ENCODE results near the gene MRPL39.
A peak's percentile ranks its signal among the peaks of the same experiment; 100 is the strongest.
"Not testable (repeated sequence)": the region's sequence is repeated elsewhere in the genome, so short reads cannot be mapped to it uniquely, and the experiment has no call there.

The MRPL39 gene

DNA sequence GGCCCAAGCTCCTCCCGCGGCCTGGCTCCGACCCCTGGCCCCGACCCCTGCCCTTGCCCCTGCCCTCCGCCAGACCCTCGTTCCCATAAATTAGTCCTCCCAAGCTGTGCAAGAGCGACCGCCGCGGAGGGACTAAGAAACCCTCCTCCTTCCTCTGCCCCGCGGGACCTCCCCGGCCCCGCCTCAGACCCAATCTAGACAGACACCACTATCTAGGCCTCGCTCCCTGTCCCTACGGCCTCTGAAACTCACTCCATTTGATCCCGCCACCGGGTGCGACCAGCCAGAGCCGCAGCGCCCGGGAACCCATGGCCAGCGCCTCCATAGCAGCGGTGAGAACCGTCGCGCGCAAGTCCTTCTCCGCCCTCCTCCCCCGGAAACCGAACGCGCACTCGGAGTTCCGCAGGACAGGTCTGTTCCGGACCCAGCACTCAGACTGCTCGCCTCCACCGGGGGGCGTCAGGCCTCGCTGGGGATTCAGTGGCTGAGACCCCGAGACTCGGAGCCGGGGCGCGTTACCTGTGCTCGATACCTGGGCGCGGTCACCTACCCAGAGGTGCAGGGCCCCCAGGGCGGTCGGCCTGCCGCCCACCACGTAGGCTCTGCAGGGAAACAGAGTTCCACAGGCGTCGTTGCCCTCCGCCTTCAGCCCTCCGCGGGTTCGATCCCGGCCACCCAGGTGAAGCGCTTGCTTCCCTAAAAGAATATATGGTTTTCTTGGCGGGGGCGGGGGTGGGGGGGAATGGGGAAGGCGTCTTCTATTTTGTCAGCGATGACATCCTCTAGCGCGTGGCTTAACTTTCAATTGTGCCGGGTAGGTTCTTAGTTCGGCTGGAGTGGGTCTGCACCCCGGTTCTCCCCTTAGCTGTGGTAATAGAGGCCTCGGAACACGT lies at the start of gene MRPL39:
Gene MRPL39 (minus strand): TSS at position 331 of the 893 bp plus-strand sequence. CDS start 6 bp downstream, at position 325.
- DNase-seq (ENCODE audit: low read depth in 3 of 3) = peak; percentile 73 to 77 (median 75)

DNA sequence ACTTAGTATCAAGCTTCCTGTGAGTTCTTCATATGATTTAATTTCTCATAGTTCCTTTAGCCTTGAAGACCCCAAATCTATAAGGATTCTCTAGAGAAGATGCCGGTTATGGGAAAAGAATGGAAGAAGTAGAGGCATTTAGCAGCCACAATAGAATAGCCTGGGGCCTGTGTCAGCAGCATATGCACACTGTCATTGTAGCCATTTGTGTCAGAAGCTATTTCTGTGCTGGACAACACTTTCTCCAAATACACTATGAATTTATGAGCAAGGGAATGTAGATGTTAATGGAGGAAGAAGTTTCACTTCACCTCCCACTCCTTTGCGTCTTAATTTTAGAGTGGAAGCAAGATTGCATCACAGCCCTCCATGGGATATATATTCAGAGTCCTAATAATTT lies 49.1 kb upstream of the MRPL39 start:
- DNase-seq (ENCODE audit: low read depth in 3 of 3) = no peak

DNA sequence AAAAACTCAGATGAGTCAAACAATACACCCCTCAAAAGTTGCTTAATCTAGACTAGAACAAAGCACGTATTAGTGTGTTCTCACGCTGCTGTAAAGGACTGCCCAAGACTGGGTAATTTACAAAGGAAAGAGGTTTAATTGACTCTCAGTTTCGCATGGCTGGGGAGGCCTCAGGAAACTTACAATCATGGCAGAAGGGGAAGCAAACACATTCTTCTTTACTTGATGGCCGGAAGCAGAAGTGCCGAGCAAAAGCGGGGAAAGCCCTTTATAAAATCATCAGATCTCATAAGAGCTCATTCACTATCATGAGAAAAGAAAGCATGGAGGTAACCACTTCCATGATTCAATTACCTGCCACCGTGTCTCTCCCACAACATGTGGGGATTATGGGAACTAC lies 41.9 kb upstream of the MRPL39 start:
- no peak for DNase-seq (ENCODE audit: low read depth in 3 of 3)

DNA sequence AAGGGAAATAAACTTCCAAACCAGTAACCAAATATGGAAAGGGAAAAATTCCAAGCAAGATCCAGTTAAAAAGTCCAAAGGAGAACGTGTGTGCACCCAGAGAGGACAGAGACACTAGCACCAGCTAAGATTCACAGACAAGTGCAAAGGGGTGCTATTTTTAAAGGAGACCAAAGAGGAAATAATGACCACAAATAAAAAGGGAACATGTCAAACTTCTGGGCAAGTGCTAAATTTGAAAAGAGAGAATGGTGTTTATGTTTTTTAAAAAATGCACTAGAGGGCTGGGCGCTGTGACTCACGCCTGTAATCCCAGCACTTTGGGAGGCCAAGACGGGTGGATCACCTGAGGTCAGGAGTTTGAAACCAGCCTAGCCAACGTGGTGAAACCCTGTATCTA lies 40.4 kb upstream of the MRPL39 start:
- DNase-seq (ENCODE audit: low read depth in 3 of 3) = no peak

DNA sequence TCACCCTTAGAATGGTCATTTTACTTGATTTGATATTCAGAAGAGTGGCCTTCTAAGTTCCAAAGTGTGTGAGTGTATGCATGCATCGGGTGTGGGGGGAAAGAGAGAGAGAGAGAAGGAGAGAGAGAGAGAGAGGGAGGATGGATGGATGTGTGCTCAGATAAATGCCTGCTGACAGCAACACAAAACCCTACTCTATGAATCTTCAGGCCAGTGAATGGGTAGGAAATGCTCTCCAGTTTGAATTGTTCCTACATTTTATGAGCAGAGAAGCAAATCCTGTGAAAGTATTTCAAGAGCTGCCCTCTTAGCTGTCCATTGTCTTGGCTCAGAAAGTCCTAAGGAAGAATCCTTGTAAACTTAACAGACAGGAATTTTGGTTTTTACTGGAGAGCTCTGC lies 39.2 kb upstream of the MRPL39 start:
- DNase-seq (ENCODE audit: low read depth in 3 of 3) = no peak

DNA sequence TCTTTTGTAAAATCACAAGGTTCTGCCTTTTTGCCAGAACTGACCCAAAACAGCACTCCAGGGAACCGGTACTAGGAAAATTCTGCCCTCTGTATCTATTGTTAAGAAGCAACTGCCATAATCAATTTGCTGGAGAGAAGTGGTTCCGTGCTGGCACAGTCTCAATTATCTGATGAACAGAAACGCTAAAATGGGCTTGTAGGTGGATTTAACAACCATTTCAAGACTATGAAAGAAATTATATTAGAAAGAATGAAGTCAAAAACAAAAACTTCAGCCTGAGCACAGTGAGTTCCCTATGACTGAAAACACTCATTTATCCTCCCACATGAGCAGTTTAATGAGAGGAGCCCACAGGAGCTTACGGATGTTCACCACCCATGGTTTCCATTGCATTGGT lies 36.2 kb upstream of the MRPL39 start:
- no peak for DNase-seq (ENCODE audit: low read depth in 3 of 3)

DNA sequence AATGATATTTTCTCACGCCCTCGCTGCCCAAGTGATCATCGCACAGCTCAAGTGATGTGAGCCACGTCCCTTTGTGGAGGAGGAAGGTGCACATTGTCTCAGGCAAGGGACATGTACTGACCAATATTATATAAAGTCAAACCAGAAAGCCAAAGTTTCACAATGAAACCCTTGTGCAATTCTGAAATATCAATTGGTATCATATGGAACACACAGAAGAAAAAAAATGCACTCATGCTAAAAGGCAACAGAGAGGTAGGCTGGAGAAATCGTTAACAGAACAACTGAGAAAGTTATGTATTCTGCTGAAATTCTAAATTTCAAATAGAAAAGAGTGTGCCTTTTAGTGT lies 33.6 kb upstream of the MRPL39 start:
- no peak for DNase-seq (ENCODE audit: low read depth in 3 of 3)

DNA sequence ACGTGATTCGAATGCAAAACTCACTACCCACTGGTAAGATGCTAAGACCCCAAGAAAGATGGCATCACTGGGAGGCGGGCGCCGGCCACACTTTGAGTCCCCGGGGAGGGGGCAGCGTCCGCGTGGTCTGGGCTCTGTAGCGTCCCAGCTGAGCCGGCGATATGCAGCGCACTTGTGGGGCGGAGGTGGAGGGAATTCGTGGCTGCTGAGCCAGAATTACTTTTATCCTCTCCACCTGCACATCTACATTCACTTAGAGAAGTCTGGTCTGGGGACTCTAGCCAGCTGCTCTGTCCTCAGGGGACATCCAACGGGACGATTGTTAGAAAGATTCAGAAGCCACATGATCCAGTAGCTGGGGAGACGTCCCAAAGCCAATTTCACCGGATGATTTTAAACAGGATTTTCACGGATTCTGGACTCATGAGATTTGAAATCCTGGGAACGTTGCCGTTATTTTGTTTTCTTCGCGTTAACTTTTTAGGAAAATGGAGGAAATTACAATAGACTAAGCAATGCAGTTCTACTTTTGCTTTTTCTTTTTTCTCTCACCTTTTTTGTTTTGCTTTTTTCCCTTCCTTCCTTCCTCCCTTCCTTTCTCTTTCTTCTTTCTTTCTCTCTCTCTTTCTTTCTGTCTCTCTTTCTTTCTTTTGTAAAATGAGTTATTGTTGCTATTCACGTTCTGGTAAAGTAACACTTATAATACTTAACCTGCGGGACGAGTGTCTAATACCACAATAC lies 33.1 kb upstream of the MRPL39 start:
- no peak for DNase-seq (ENCODE audit: low read depth in 3 of 3)

DNA sequence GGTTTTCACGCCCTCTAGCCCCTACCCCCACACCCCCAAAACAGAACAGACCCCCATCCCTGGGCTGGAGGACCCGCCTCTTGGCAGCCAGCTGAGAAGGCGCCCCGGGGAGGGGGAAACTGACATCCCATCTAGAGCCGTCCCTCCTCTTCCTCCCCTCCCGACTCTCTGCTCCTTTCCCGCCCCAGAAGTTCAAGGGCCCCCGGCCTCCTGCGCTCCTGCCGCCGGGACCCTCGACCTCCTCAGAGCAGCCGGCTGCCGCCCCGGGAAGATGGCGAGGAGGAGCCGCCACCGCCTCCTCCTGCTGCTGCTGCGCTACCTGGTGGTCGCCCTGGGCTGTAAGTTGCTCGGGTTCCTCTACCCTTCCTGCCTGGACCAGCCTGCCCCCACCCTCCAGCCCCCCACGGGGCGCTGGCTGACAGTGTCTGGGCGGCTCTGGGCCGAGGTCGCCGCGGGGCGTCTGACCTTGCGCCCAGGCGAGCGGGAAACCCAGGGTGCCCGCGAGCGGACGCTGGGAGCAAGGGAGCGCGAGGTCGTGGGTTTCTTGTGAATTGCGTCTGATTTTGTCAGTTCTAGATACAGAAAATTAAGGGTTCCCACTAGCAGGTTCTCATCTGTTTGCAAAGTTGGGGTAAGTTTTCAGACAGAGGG lies 32.4 kb upstream of the MRPL39 start:
- DNase-seq (ENCODE audit: low read depth in 3 of 3) = peak in 2 of 3 experiments; percentile 17 to 23

DNA sequence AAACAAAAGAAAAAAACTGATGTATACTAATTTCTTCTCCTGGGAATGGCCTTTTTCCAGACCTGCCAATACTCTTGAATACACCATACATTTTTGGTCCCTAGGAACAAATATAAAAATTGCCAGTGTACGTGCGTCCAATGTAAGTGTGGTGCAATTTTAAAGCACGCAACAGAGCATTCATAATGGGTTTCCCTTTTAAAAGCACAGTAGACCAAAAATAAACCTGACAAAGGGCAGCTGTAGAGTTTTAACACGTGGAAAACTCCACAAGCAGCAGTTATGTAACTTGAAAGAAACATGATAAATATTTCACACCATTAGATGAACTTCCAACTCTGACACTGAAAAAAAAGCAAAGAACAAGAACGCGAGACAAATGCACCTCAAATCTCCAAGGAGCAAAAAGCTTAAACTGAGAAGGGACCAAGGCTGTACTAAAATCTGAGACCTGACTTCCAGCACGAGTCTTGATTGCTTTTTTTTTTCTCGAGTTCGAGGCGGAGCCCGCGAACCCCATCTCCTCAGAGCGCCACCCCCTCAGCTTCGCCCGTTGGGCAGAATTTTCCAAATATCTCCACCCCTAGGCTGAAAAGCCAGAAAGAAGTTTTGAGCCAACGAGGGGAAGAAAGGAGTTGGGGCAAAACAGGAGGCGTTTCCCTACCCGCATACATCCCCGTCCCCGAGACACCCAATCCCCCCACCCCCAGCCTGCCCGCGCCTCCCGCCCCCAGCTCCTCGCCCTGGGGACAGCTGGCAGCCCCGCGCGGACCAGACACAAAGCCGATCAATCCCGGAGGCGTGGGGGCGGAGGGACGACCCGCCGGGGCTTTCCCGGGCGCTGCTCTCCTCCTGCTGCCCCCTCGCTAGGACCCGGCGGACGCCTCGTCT lies 31.6 kb upstream of the MRPL39 start, which contains the start of gene JAM2:
Gene JAM2 (plus strand): TSS at position 599 of the 891 bp plus-strand sequence. CDS start 564 bp downstream, outside the sequence.
- DNase-seq (ENCODE audit: low read depth in 3 of 3) = peak in 1 of 3 experiments; percentile 24

DNA sequence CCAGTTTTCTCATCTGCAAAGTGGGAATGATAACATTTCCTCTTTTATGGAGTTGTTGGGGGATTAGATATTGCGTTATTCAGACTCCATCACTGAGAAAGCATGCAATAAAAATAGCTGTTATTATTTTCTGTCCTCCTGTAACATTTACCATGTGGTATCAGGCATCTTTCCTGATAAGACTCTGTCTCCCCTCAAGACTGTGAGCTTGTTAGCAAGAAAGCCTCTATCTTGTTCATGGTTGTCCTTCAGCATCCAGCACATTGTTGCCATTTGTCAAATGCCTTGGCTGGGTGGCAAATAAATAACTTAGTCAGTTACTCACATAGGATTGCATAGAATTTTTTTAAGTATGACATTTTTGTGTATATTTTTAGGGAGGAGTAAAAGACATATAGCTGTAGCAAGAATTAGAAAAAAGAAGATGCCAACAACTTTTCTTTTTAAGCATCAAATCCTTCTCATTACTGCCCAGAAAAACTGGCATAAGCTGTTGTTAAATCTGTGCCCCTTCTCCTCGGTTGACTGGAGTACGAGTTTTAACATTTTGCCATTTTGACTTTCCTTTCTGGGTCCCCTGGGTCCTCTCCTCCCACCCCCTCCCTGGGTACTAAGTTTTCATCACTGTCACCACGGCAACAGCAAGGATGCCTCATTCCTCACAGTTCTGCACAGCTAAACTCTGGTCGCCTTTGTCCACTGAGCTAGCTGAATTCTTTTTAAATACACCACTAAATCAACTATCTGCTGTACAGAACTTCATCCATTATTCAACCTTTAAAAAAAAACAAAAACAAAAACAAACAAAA lies 30.8 kb upstream of the MRPL39 start:
- DNase-seq (ENCODE audit: low read depth in 3 of 3) = no peak

DNA sequence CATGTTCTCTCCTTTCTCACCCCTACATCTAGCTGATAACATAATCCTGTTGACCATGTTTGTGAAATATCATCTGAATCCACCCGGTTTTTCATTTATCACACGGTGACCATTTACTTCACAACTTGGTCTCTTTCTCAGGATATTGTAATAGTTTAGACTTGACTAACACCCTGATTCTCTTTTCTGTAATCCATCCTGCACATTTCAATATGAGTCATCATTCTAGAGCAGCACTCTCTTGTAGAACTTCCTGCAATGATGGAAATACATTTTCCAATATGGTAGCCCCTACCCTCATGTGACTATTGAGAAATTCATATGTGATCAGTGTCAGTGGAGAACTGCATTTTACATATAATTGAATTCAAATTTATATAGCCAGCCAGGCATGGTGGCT lies 29.4 kb upstream of the MRPL39 start:
- DNase-seq (ENCODE audit: low read depth in 3 of 3) = no peak

DNA sequence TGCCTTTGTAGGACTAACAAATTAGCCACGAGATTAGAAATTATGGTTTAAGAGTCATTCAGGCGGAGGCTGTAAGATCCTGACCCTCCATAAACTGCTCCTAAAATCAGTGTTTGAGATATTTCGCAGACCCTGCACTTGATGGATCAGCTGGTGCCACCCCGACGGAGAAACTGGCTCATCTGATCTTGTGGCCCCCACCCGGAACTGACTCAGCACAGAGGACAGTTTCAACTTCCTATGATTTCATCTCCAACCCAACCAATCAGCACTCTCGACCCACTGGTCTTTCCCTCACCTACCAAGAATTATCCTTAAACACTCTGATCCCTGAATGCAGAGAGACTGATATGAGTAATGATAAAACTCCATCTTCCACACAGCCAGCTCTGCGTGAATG lies 28.0 kb upstream of the MRPL39 start:
- no peak for DNase-seq (ENCODE audit: low read depth in 3 of 3)

DNA sequence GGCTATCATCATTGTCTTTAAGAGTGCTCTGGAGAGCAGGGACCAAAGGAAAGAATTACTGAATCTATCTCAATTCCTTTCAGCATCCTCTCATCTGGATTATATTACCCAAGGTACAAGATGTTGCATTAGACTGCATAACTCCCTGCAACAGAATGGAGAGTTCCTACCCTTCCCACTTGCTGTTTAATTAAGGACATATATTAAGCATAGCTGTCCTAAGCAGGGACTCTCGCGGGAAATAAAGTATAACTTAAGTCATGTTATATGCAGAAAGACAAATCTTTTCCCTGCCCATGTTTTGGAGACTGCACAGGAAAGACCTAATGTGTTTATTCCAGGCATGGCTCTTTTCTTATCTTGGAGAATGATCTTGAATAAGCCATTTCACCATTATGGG lies 25.0 kb upstream of the MRPL39 start:
- no peak for DNase-seq (ENCODE audit: low read depth in 3 of 3)

DNA sequence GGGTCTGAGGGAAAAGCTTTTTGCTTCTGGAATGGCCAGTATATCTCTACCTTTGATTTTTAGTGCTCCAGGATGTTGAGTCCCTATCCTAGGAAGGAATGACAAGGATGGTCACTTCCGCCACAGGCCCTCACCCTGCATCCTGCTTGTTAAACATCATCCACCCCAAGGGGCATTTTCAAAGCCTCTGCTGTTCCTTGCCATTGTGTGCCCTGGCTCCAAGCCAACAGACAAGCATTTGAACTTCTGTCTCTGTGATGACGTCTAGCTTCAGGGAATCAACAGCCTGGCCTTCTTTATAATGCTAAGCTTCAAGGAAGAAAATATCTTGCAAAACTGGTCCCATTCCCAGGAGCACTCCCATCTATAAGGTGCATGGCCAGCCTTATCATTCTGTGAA lies 19.5 kb upstream of the MRPL39 start:
- no peak for DNase-seq (ENCODE audit: low read depth in 3 of 3)

DNA sequence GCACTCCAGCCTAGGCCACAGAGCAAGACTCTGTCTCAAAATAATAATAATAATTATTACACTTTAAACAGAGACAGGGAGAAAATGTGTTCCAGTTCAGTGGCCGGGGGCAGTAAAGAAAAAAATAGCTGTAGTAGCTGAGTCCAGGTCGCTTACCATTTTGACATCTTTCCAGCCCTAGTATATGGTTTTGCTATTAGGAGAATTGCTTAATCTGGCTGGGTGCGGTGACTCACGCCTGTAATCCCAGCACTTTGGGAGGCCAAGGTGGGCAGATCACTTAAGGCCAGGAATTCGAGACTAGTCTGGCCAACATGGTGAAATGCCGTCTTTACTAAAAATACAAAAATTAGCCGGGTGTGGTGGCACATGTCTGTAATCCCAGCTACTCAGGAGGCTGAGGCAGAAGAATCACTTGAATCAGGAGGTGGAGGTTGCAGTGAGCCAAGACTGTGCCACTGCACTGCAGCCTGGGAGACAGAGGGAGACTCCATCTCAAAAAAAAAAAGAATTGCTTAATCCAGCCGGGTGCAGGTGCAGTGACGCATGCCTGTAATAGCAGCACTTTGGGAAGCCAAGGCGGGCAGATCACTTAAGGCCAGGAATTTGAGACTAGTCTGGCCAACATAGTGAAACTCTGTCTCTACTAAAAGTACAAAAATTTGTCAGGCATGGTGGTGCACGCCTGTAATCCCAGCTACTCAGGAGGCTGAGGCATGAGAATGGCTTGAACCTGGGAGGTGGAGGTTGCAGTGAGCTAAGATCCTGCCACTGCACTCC lies 18.7 kb upstream of the MRPL39 start:
- DNase-seq (ENCODE audit: low read depth in 3 of 3) = not testable (repeated sequence)

DNA sequence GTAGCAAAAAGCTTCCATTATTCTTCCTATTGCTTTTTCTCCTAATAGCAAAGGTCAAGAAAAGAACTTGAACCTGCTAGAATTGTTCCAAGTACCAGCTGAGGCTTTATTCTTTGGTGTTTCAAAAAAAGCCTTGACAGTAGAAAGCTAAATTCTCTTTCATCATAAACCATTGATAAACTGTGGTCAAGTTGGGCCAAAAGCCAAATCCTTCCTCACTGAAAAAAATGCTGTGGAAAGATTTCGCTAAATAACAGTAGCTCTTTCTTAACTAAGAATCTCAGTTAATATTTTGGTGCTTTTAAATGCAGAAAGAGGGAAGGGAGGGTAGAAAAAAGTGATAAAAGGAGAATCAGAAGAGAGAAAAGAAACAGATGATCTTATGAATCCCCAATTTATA lies 17.8 kb upstream of the MRPL39 start:
- no peak for DNase-seq (ENCODE audit: low read depth in 3 of 3)

DNA sequence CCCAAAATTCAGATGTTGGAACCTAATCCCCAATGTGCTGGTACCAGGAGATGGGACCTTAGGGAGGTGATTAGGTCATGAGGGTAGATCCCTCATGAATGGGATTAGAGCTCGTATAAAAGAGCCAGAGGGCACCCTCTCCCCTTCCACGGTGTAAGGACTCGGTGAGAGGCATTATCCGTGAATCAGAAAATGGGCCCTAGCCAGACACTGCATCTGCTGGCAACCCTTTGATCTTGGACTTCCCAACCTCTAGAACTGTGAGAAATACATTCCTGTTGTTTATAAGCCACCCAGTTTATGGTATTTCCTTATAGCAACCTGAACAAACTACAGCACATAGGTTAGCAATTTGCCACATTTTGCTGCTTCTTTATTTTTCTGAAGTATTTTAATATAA lies 17.2 kb upstream of the MRPL39 start:
- no peak for DNase-seq (ENCODE audit: low read depth in 3 of 3)

DNA sequence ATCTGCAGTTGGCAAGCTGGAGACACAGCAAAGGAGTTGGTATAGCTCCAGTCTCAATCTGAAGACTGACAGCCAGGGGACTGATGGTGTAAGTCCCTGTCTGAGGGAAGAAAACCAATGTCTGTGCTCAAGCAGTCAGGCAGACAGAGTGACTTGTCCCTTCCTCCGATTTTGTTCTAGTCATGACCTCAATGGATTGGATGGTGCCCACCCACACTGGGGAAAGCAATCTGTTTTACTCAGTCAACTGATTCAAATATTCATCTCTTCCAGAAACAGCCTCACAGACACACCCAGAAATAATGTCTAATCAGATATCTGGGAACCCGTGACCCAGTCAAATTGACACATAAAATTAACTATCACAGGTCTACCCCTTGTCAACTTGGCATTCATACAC lies 11.9 kb upstream of the MRPL39 start:
- DNase-seq (ENCODE audit: low read depth in 3 of 3) = no peak

DNA sequence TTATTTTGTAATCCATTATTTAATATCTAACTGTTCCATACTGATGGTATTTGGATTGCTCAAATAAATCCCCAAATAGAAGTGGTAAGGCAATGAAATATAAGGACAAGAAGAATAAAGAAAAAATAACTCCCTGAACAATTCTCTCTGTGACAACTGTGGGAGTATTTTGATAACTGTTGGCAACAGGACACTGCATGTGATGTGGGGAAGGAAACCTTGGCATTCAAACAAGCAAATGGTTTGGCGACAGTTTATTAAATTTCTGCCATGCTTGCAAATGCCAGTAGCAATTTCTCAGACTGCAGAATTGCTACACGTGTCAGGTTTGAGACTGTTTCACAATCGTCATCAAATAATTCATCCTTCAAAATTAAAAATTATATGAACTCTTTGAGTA lies 8.6 kb upstream of the MRPL39 start:
- DNase-seq (ENCODE audit: low read depth in 3 of 3) = no peak

All from stimulated activated CD4-positive, alpha-beta T cell treated with anti-CD3 and anti-CD28 coated beads, TNF-alpha, amount 100 ng/mL, for 4 hours (primary cell).